ENCODE measurements around the gene COL26A1.

The COL26A1 gene

GRCh38 chr7:101567230-101567629 is 204.6 kb downstream of the COL26A1 start:
- DNase-seq (ENCODE audit: low read depth, low spot score), result no peak

GRCh38 chr7:101572156-101572555 is 209.5 kb downstream of the COL26A1 start:
- DNase-seq (ENCODE audit: low read depth, low spot score), result no peak

DNA sequence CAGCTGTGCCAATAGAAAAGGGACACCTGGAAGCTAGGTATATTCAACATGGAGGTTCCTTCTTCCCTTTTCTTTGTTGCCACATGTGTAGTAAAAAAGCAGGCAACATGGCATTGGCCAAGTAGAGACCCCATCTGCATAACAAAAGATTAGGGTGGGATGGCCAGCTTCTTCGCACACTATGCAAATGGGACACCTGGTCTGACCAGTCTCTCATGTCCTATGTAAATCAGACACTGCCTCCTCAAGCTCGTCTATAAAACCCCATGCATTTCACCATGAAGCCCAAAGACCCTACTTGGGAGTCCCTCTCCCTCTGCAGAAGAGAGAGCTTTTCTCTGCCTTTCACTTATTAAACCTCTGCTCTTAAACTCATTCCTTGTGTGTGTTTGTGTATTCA is 212.5 kb downstream of the COL26A1 start:
- no peak for DNase-seq (ENCODE audit: low read depth, low spot score)

GRCh38 chr7:101575721-101576120 is 213.0 kb downstream of the COL26A1 start:
- DNase-seq (ENCODE audit: low read depth, low spot score), result no peak

GRCh38 chr7:101576998-101577397 is 214.3 kb downstream of the COL26A1 start:
- no peak for DNase-seq (ENCODE audit: low read depth, low spot score)

DNA sequence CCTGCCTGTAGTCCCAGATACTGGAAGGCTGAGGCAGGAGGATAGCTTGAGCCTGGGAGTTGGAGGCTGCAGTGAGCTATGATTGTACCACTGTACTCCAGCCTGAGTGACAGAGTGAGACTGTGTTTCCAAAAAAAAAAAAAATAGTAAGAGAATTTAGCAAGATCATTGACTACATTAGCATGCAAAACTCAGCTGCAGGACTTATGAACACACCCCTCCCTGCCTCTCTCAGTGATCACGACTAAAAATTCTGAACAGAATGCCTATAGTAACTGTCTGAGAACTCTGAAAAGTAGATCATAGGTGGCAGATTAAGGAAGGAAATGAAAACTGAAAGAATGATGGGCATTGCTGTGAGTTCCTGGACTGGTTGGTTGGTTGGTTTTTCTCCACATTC is 215.9 kb downstream of the COL26A1 start:
- no peak for DNase-seq (ENCODE audit: low read depth, low spot score)

DNA sequence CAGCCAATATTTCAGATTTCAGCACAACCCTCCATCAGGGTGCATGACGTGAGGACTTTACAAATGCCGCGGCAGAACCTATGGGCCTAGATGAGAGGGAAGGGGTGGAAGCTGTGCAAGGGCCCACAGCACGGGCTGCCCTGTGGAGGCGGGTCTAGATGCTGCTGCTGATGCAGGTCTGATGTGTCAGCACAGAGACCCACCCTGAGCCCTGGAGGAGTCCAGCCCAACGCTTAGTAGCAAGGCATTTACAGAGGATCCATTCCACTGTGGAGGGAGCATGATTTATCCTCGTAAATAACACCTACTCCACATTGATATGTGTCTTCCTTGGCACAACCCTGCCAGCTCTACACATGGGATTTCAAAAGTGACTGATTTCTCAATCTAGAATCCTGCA is 217.9 kb downstream of the COL26A1 start:
- DNase-seq (ENCODE audit: low read depth, low spot score), result no peak

- DNase-seq (ENCODE audit: low read depth, low spot score), result no peak
These were observed 219.2 kb downstream of the COL26A1 start for GRCh38 chr7:101581891-101582290.

DNA sequence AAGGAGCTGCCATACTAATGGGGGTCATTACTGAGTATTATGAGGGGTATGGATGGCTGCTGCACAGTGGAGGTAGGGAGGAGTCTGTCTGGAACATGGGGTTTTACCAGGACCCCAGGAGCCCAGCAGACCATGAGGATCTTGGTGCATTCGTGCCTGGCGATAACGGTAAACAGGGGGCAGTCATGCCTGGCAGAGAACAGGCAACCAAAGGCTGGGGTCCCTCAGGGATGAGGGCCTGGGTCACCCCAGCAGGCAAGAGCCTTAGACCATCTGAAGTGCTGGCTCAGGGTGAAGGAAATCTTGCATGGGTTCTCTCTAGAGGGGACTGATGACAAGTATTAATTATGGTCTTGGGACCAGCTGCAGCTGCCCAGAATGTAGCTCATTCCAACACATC is 220.3 kb downstream of the COL26A1 start:
- no peak for DNase-seq (ENCODE audit: low read depth, low spot score)

GRCh38 chr7:101586078-101586905 is 223.6 kb downstream of the COL26A1 start:
- DNase-seq (ENCODE audit: low read depth, low spot score), result no peak

- DNase-seq (ENCODE audit: low read depth, low spot score), result no peak
These were observed 224.4 kb downstream of the COL26A1 start for GRCh38 chr7:101586906-101587677.

DNA sequence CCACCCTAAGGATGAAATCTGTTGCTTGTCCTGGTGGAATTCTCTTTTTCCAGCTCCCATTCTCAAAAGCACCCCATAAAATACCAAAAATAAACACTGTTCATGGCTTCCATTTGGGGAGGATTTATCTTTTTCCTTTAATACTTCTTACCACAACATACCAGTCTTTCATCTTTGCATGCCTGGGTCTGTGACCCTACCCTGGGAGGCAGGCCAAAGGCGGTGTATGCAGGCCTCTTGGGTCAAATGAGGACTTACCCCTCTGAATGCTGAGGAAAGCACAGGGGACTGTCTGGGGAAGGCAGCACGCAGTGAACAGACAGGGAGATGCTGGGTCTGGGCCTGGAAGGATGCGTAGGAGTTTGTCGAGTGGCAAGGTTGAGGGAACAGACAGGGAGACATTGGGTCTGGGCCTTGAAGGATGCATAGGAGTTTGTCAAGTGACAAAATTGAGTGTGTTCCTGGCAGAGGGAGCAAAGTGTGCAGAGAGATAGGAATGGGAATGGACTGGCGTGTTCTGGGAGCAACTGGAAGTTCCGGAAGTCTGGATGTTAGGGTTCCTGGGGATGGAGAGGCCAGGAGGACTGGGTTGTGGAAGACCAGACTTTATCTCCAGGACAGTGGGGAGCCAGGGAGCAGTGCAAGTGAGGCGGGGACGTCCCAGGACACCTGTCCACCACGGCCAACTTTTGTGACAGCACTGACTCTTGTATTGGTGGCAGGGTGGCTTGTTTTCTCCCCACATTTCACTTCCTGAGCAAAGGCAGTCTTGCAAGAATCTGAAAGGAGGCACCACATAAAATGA is 225.7 kb downstream of the COL26A1 start:
- DNase-seq (ENCODE audit: low read depth, low spot score), result no peak

DNA sequence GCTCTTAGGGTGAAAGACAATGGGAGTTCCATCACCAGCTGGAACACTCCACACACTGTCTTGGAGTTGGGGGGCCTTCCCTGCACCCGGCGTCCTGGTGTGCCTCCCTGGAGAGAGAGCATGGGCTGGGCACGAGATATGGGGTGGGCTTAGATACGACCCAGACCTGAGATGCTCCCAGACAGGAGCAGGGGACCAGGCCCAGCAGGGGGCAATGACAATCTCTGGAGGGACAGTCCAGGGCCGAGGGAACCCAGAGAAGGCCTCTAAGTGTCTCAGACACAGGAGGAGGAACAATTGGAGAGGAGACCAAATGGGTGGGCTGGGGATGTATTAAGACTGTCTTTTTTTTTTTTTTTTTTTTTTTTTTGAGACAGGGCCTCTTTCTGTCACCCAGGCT is 226.4 kb downstream of the COL26A1 start:
- DNase-seq (ENCODE audit: low read depth, low spot score), result no peak

DNA sequence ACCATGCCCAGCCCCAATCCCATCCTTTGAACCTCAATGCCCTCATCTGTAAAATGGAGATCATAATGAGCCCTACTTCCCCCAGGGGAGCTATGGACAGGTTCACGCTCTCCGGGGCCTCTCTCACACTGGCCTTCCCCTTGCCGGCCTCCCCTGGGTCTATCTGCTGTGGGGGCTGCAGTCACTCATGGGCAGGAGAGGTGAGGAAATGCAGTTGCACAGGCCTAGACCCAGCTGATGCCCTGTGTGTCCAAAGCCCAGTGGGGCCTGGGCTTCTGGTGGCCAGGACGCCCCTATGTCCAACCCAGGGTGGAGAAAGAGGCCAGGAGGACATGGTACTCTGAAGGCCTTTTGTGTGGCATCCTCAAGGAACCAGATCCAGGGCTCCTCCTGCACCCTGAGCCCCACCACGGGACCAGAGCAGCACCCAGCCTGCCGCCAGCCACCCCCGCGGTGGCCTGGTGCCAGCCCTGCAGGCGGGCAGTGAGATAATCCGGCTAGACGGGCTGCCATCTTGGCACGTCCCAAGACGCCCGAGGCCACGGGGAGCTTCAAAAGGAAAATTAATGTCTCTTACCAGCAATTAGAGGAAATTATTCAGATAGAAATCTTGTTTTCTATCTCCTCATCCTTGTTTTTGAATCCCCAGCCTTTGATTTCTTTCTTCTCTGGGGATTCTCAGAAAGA is 227.4 kb downstream of the COL26A1 start:
- DNase-seq (ENCODE audit: low read depth, low spot score), result no peak

- DNase-seq (ENCODE audit: low read depth, low spot score), result no peak
These were observed 228.2 kb downstream of the COL26A1 start for GRCh38 chr7:101590663-101591435.

DNA sequence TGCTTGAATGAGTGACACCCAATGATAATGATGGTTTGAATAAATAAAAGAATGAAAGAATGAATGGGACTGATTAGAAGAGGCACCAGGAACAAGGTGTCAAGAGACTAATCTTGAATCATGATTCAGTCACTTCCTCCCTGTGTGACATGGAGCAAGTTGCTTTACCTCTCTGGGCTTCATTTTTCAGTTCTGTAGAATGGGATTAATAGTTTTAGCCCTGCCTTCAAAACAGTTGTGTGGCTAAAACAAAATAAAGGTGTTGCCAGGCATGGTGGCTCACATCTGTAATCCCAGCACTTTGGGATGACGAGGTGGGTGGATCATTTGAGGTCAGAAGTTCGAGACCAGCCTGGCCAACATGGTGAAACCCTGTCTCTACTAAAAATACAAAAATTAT is 228.8 kb downstream of the COL26A1 start:
- DNase-seq (ENCODE audit: low read depth, low spot score), result no peak

DNA sequence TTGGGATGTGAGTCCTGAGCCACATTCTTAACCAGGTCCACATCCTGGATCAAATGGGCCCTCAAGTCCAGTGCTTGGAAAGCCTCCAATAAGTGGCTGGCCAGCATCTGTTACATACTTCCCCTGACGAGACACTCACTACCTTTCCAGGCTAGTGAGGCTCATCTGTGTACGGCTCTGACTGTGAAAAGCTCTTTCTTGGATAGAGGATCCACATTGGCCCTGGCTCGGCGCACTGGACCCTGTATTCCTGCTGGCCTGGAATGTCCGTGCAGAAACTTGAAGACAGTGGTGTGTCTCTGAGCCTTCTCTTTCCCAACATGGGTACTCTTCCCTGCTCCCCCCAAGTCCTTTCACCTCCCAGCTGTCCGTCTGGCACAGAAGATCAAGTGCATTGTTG is 230.9 kb downstream of the COL26A1 start:
- no peak for DNase-seq (ENCODE audit: low read depth, low spot score)

DNA sequence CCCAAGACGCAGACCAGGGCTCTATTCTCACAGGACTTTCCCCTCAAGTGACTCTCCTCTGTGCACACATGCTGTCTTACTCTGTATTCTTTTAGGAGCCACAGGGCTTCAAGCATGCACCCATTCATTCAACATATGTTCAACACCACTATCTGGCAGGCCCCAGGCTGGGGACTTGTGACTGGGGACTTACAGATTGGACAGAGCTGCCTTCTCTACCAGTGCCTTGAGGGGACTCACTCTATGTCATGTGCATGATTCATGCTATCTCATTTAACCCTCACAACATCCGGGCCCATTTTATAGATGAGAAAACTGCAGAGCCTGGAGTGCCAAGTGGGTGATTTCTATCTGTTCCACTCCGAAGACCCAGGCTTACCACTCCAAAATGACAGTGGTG is 232.1 kb downstream of the COL26A1 start:
- DNase-seq (ENCODE audit: low read depth, low spot score), result no peak

GRCh38 chr7:101595246-101595645 is 232.6 kb downstream of the COL26A1 start:
- DNase-seq (ENCODE audit: low read depth, low spot score), result no peak

GRCh38 chr7:101595766-101596537 is 233.3 kb downstream of the COL26A1 start:
- DNase-seq (ENCODE audit: low read depth, low spot score), result no peak
